Stimulated activated CD4-positive, alpha-beta T cell treated with anti-CD3 and anti-CD28 coated beads, Interleukin-4, amount 100 ng/mL, for 48 hours (primary cell): ENCODE data around the gene ANAPC2.

Experiments
- DNase-seq, 2 donors: peaks; one replicate each; pipeline ENCODE4 v3.0.0-alpha.2; 2020; ENCODE audit warnings: low read depth in 2 of 2

ANAPC2 gene

DNA sequence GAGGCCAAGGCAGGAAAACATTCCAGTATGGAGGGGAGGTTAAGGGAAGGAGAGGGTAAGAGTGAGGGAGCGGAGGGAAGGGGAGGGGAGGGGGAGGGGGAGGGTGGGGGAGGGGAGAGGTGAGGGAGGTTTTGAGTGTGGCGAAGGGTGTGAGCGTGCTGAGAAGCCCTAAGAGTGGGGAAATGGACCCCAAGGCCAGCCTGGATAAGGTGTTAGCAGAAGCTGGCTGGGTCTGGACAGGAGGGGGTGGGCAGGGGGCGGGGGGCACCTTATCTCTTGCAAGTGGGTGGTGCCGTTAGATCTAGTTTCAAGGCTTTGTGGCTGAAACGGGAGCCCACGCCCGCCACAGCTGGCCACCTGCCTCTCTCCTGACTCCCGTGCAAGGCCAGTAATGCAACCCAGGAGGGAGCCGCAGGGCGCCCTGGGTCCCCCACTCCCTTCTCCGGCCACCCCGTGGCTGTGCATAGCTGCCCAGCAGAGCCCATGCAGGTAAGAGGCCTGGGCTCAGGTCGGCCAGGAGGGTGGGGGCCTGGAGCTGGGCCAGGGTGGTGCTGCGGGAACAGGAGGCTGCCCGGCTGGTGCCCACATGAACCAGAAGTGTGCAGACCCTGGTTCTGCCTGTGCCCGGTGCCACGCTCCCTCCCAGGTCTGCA is 39.6 kb upstream of the ANAPC2 start:
- no peak for DNase-seq

- peak; percentile 73 to 80 for DNase-seq
Observed at GRCh38 chr9:137227054-137227852, 38.9 kb upstream of the ANAPC2 start, which contains the start of gene RNF224. Gene RNF224, plus strand, starts transcription at chr9:137227502. Its CDS starts 834 bp downstream, at chr9:137228336.

- no peak for DNase-seq
Observed at GRCh38 chr9:137226338-137227053, 38.1 kb upstream of the ANAPC2 start.

DNA sequence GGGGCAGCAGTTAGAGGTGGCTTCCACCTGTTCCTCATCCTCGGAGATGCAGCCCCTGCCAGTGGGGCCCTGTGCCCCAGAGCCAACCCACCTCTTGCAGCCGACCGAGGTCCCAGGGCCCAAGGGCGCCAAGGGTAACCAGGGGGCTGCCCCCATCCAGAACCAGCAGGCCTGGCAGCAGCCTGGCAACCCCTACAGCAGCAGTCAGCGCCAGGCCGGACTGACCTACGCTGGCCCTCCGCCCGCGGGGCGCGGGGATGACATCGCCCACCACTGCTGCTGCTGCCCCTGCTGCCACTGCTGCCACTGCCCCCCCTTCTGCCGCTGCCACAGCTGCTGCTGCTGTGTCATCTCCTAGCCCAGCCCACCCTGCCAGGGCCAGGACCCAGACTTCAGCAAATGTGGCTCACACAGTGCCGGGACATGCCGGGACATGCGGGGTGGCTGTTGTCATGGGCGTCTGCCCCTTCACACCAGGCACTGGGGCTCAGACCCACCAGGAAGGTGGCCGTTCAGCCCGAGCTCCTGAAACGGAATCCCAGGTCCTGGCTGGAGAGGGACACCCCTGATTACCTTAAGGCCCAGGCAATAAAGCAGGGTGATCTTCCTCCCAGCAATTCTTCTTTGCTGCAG is 37.5 kb upstream of the ANAPC2 start:
- no peak for DNase-seq

GRCh38 chr9:137224830-137225694 is 36.7 kb upstream of the ANAPC2 start, which contains the start of gene CYSRT1:
Gene CYSRT1, plus strand, starts transcription at chr9:137225174. Its CDS starts 448 bp downstream, at chr9:137225622.
- DNase-seq: no peak

DNA sequence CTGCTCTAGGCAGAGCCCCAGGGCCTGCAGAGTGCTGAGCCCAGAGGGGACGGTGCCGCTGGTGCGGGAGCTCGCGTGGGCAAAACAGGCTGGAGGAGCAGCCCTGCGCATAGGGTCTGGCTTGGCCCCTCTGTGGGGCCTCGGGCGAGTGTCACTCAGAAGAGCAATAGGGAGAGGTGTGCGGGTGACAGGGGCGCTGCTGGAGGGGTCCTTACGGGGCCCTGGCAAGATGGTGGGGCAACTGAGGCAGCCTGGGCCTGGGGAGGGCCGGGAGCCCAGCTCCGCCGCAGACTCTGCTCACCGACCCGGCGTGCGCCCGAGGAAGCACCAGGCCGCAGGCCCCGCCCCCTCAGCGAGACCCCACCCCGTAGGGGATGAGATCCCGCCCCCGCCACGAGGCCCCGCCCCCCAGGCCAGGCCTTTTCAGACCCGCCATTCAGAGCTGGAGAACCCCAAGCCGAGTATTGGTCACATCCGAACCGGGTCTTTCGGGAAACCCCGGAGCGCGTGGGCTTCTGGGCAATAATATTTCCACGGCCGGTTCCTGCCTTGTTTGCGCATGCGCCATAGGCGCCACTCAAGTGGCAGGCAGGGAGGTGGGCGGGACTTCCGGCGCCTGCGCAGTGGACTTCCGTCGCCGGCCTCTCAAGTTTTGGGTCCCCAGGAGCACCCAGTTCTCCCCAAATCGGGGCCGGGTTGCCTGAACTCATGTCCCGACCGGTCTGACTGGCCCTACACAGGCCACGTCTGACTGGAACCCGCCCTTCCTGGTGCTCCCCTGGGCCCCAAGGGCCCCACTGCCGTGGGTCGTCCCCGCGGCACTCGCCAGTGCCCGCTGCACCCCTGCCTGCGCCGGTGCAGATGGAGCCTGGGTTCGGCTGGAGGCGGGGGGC is 35.0 kb upstream of the ANAPC2 start:
- DNase-seq: peak; percentile 97 to 100

- DNase-seq: no peak
Observed at GRCh38 chr9:137222190-137223077, 34.1 kb upstream of the ANAPC2 start, which contains the start of gene RNF208. Gene RNF208, minus strand, starts transcription at chr9:137222240. Its CDS starts 1,028 bp downstream, at chr9:137221212.

- no peak for DNase-seq
Observed at GRCh38 chr9:137221506-137222111, 33.2 kb upstream of the ANAPC2 start.

GRCh38 chr9:137221095-137221505 is 32.7 kb upstream of the ANAPC2 start:
- no peak for DNase-seq

GRCh38 chr9:137220317-137221094 is 32.1 kb upstream of the ANAPC2 start:
- DNase-seq: no peak

- no peak for DNase-seq
Observed at GRCh38 chr9:137219757-137220316, 31.5 kb upstream of the ANAPC2 start.

DNA sequence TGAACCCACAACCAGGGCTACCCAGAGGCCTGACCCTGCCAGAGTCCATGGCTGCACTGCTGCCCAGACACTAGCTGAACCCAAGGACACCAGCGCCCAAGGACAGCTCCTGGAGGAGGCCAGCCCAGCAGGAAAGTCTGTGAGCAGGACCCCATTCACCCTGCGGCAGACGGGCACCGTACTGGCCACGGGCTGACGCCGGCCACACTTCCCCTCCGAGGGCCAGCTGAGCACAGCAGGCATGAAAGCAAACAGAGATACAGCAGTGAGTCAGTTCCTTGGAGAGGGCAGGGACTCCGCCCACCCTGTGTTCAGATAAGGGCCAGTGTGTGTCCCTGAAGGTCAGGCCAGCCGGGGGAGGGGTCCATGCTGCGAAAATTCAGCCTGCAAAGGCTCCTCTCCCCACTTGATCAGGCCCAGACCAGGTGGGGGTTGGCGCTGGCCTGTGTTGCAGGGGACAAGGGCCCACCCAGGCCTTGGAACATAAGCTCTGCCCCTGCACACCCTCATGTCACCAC is 30.5 kb upstream of the ANAPC2 start:
- no peak for DNase-seq

GRCh38 chr9:137218212-137218753 is 29.9 kb upstream of the ANAPC2 start:
- no peak for DNase-seq

GRCh38 chr9:137217276-137218211 is 29.2 kb upstream of the ANAPC2 start:
- no peak for DNase-seq

- DNase-seq: no peak
Observed at GRCh38 chr9:137216188-137216965, 28.0 kb upstream of the ANAPC2 start.
